Neural progenitor cell (in vitro differentiated cells): ENCODE results near the gene RNF187. TPM values are rescaled to one million over a fixed set of nuclear protein-coding genes. Genes with fewer than 3 reads are reported as not detected.

Source experiments
- DNase-seq: peaks from one replicate; pipeline ENCODE4 v3.0.0-alpha.2; 2016; ENCODE audit warnings: low spot score
- H2AFZ ChIP-seq: fragments of 200-600 bp; sonication (generic); replicated peaks from 2 replicates; pipeline ENCODE4 v1.6.1; 2016; ENCODE audit warnings: antibody characterized with exemption
- H3F3A ChIP-seq: fragments of 200-600 bp; sonication (generic); 2 replicates; pipeline ENCODE4 v1.6.1; 2016; ENCODE audit warnings: antibody characterized with exemption, low read depth
- H3K27ac ChIP-seq: fragments of 200-600 bp; sonication (generic); 2 replicates; pipeline ENCODE4 v1.5.1; 2016; ENCODE audit warnings: mild to moderate bottlenecking
- H3K27me3 ChIP-seq: fragments of 200-600 bp; sonication (generic); 2 replicates; pipeline ENCODE4 v1.6.1; 2016; ENCODE audit warnings: mild to moderate bottlenecking, moderate library complexity
- H3K36me3 ChIP-seq: fragments of 200-600 bp; sonication (generic); 2 replicates; pipeline ENCODE4 v1.5.1; 2016
- H3K4me1 ChIP-seq: fragments of 200-600 bp; sonication (generic); 2 replicates; pipeline ENCODE4 v1.6.1; 2016; ENCODE audit warnings: mixed run types
- H3K4me2 ChIP-seq: fragments of 200-600 bp; sonication (generic); 2 replicates; pipeline ENCODE4 v1.6.1; 2016
- H3K4me3 ChIP-seq: fragments of 200-600 bp; sonication (generic); 2 replicates; pipeline ENCODE4 v1.5.1; 2016
- H3K79me2 ChIP-seq: fragments of 200-600 bp; sonication (generic); 2 replicates; pipeline ENCODE4 v1.6.1; 2016; ENCODE audit warnings: low read depth
- H3K9ac ChIP-seq: fragments of 200-600 bp; sonication (generic); 2 replicates; pipeline ENCODE4 v1.6.1; 2016
- H3K9me3 ChIP-seq: fragments of 200-600 bp; sonication (generic); 2 replicates; pipeline ENCODE4 v1.5.1; 2016; ENCODE audit warnings: low read depth
- H4K20me1 ChIP-seq: fragments of 200-600 bp; sonication (generic); 2 replicates; pipeline ENCODE4 v1.6.1; 2016; ENCODE audit warnings: low read depth
- H3K27ac Mint-ChIP-seq: 3 replicates; pipeline ENCODE4 v1.8.0; 2021; ENCODE audit warnings: mixed read lengths
- H3K27me3 Mint-ChIP-seq: 2 replicates; pipeline ENCODE4 v1.8.0; 2022; ENCODE audit warnings: low read depth, mild to moderate bottlenecking, inconsistent platforms, moderate library complexity, mixed read lengths; ENCODE audit not compliant: insufficient read depth
- H3K36me3 Mint-ChIP-seq: 3 replicates; pipeline ENCODE4 v1.8.0; 2021; ENCODE audit warnings: mixed read lengths
- H3K4me1 Mint-ChIP-seq: 3 replicates; pipeline ENCODE4 v1.8.0; 2021; ENCODE audit warnings: mixed read lengths
- H3K4me3 Mint-ChIP-seq: 3 replicates; pipeline ENCODE4 v1.8.0; 2021; ENCODE audit warnings: mild to moderate bottlenecking, moderate library complexity, mixed read lengths
- H3K9me3 Mint-ChIP-seq: 3 replicates; pipeline ENCODE4 v1.8.0; 2020; ENCODE audit warnings: mixed read lengths
- EZH2 ChIP-seq: fragments of 200-600 bp; sonication (generic); IDR thresholded peaks from 2 replicates; pipeline ENCODE4 v1.6.1; 2017; ENCODE audit warnings: antibody characterized with exemption, mild to moderate bottlenecking, moderate library complexity
- EZH2phosphoT487 ChIP-seq: fragments of 200-600 bp; sonication (generic); IDR thresholded peaks from 2 replicates; pipeline ENCODE4 v1.6.1; 2017; ENCODE audit warnings: antibody characterized with exemption
- microRNA-seq: library from miRNA; unstranded; fragments of <30 nt; microRNA quantifications from one replicate; pipeline ENCODE4, GENCODE V29; 2016
- small RNA-seq: library from RNA; depleted of rRNA; stranded (forward); fragments of <200 nt; gene quantifications from one replicate; pipeline ENCODE3, GENCODE V24; 2015
- total RNA-seq: library from RNA; depleted of rRNA; stranded (reverse); fragments of >200 nt; gene quantifications from 2 replicates; pipeline ENCODE4 v1.2.3, GENCODE V29; 2015; ENCODE audit warnings: low replicate concordance
- TF ChIP-seq, protein P1 (sequence below): fragments of 200-600 bp; sonication (generic); IDR thresholded peaks from 2 replicates; pipeline ENCODE4 v1.5.1; 2017; ENCODE audit warnings: antibody characterized with exemption, mild to moderate bottlenecking

Gene RNF187
- total RNA-seq, 1 donor from 2014 or later = 16.1 TPM

DNA sequence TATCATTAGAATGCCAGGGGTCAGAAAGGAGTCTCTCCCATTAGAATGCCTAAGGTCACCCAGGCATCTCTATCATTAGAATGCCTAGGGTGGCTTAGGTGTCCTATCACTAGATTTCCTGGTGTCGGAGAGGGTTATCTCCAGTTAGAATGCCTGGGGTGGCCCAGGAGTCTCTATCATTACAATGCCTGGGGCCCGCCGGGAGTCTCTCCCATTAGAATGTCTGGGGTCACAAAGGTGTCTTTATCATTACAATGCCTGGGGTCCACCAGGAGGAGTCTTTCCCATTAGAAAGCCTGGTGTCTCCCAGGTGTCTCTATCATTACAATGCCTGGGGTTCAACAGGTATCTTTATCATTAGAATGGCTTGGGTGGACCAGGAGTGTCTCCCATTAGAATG is 56.2 kb downstream of the RNF187 start:
- no peak overlapping the region for H3K4me3 ChIP-seq
- H3K27me3 ChIP-seq = peaks cover 11% of the 10 kb centered on the region
- H3F3A ChIP-seq = no peaks in the 10 kb centered on the region
- peaks cover 3% of the 10 kb centered on the region for H3K9me3 Mint-ChIP-seq
- H3K4me3 Mint-ChIP-seq = no peak overlapping the region
- H3K4me1 Mint-ChIP-seq = no peaks in the 10 kb centered on the region
- H3K4me2 ChIP-seq = no peak overlapping the region
- H3K36me3 ChIP-seq = no peaks in the 10 kb centered on the region
- H3K4me1 ChIP-seq = no peaks in the 10 kb centered on the region
- DNase-seq = no peak
- H3K9me3 ChIP-seq = no peaks in the 10 kb centered on the region
- H4K20me1 ChIP-seq = no peaks in the 10 kb centered on the region
- no peak overlapping the region for H3K27ac Mint-ChIP-seq
- no peak overlapping the region for H3K9ac ChIP-seq
- TF ChIP-seq EZH2 (no peak), EZH2phosphoT487 (no peak)
- no peaks in the 10 kb centered on the region for H3K36me3 Mint-ChIP-seq
- no peak overlapping the region for H3K27ac ChIP-seq
- H3K27me3 Mint-ChIP-seq = peaks cover 32% of the 10 kb centered on the region
- no peaks in the 10 kb centered on the region for H3K79me2 ChIP-seq
- no peak overlapping the region for H2AFZ ChIP-seq

DNA sequence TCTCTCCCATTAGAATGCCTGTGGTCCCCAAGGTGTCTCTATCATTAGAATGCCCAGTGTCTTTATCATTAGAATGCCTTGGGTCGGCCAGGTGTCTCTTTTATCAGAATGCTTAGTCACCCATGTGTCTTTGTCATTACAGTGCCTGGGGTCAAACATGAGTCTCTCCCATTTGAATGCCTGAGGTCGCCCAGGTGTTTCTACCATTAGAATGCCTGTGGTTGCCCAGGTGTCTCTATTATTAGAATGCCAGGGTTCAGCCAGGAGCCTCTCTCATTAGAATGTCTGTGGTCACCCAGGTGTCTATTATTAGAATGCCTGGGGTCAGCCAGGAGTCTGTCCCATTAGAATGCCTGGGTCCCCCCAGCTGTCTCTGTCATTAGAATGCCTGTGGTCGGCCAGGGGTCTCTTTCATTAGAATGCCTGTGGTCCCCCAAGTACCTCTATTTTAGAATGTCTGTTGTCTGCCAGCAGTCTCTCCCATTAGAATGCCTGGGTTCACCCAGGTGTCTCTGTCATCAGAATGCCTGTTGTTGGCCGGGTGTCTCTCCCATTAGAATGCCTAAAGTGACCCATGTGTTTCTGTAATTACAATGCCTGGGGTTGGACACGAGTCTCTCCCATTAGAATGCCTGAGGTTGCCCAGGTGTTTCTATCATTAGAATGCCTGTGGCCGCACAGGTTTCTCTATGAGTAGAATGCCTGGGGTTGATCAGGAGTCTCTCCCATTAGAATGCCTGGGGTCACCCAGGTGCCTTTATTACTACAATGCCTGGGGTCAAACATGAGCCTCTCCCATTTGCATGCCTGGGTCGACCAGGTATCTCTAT is 57.1 kb downstream of the RNF187 start:
- Mint-ChIP-seq H3K4me3 (no peak overlapping the region), H3K36me3 (no peaks in the 10 kb centered on the region), H3K27me3 (peaks cover 28% of the 10 kb centered on the region), H3K9me3 (no peaks in the 10 kb centered on the region), H3K4me1 (no peaks in the 10 kb centered on the region), H3K27ac (no peak overlapping the region)
- Histone ChIP-seq H3F3A (no peaks in the 10 kb centered on the region), H3K4me2 (no peak overlapping the region), H3K9me3 (no peaks in the 10 kb centered on the region), H3K4me3 (no peak overlapping the region), H3K9ac (no peak overlapping the region), H3K4me1 (no peaks in the 10 kb centered on the region), H3K27ac (no peak overlapping the region), H3K27me3 (peaks cover 11% of the 10 kb centered on the region), H2AFZ (no peak overlapping the region), H4K20me1 (no peaks in the 10 kb centered on the region), H3K36me3 (no peaks in the 10 kb centered on the region), H3K79me2 (no peaks in the 10 kb centered on the region)
- TF ChIP-seq, protein P1, sequence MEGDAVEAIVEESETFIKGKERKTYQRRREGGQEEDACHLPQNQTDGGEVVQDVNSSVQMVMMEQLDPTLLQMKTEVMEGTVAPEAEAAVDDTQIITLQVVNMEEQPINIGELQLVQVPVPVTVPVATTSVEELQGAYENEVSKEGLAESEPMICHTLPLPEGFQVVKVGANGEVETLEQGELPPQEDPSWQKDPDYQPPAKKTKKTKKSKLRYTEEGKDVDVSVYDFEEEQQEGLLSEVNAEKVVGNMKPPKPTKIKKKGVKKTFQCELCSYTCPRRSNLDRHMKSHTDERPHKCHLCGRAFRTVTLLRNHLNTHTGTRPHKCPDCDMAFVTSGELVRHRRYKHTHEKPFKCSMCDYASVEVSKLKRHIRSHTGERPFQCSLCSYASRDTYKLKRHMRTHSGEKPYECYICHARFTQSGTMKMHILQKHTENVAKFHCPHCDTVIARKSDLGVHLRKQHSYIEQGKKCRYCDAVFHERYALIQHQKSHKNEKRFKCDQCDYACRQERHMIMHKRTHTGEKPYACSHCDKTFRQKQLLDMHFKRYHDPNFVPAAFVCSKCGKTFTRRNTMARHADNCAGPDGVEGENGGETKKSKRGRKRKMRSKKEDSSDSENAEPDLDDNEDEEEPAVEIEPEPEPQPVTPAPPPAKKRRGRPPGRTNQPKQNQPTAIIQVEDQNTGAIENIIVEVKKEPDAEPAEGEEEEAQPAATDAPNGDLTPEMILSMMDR = no peak
- TF ChIP-seq EZH2phosphoT487 (no peak), EZH2 (no peak)
- DNase-seq = no peak

DNA sequence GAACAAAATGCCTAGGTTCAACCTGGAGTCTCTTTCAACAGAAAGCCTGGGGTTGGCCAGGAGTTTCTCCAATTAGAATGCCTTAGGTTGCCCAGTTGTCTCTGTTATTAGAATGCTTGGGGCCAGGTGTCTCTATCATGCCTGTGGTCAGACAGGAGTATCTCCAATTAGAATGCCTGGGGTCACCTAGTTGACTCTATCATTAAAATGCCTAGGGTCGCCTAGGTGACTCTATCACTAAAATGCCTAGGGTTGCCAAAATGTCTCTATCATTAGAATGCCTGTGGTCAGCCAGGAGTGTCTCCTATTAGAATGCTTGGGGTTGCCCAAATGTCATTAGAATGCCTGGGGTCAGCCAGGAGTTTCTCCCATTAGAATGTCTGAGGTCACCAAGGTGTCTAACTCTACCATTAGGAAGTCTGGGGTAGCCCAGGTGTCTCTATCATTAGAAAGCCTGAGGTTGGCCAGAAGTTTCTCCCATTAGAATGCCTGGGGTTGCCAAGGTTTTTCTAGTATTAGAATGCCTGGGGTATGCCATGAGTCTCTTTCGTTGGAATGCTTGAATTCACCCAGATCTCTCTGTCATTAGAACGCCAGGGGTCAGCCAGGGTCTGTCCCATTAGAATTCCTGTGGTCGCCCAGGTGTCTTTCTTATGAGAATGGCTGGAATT is 57.9 kb downstream of the RNF187 start:
- H3K27ac ChIP-seq = no peak overlapping the region
- TF ChIP-seq, protein P1 = no peak
- TF ChIP-seq EZH2phosphoT487 = no peak
- no peak for TF ChIP-seq EZH2

More for the DNA sequence above, 57.9 kb downstream of the RNF187 start:
- no peaks in the 10 kb centered on the region for H3K36me3 Mint-ChIP-seq
- Histone ChIP-seq H3K4me2 (no peak overlapping the region), H3K27me3 (peaks cover 11% of the 10 kb centered on the region), H3K36me3 (no peaks in the 10 kb centered on the region), H3F3A (no peaks in the 10 kb centered on the region), H3K9ac (no peak overlapping the region), H3K79me2 (no peaks in the 10 kb centered on the region), H3K9me3 (no peaks in the 10 kb centered on the region), H3K4me3 (no peak overlapping the region), H2AFZ (no peak overlapping the region), H4K20me1 (no peaks in the 10 kb centered on the region), H3K4me1 (no peaks in the 10 kb centered on the region)
- H3K27ac Mint-ChIP-seq = no peak overlapping the region
- no peaks in the 10 kb centered on the region for H3K9me3 Mint-ChIP-seq
- no peak for DNase-seq
- no peak overlapping the region for H3K4me3 Mint-ChIP-seq
- H3K4me1 Mint-ChIP-seq = no peaks in the 10 kb centered on the region
- H3K27me3 Mint-ChIP-seq = peaks cover 29% of the 10 kb centered on the region

Small RNAs within 50 kb of the gene (microRNA-seq; reads per million reads assigned to microRNA genes)
- gene MIR4666A = not detected

Small RNAs within 50 kb of the gene (small RNA-seq; reads per million reads assigned to genes)
- gene MIR4666A = not detected

Other genes with a start within 250 kb of the RNF187 start
- 13.7 and 24.9 TPM in 2 replicates for gene TRIM11, start 80.5 kb upstream of the RNF187 start, total RNA-seq
- 2.9 and 5.0 TPM in 2 replicates for gene TRIM17, start 70.5 kb upstream of the RNF187 start, total RNA-seq
- gene RHOU, start 248.1 kb downstream of the RNF187 start, total RNA-seq = 47.6 and 67.0 TPM in 2 replicates